Measurements from ENCODE around the gene ARF5.

ARF5 gene

DNA sequence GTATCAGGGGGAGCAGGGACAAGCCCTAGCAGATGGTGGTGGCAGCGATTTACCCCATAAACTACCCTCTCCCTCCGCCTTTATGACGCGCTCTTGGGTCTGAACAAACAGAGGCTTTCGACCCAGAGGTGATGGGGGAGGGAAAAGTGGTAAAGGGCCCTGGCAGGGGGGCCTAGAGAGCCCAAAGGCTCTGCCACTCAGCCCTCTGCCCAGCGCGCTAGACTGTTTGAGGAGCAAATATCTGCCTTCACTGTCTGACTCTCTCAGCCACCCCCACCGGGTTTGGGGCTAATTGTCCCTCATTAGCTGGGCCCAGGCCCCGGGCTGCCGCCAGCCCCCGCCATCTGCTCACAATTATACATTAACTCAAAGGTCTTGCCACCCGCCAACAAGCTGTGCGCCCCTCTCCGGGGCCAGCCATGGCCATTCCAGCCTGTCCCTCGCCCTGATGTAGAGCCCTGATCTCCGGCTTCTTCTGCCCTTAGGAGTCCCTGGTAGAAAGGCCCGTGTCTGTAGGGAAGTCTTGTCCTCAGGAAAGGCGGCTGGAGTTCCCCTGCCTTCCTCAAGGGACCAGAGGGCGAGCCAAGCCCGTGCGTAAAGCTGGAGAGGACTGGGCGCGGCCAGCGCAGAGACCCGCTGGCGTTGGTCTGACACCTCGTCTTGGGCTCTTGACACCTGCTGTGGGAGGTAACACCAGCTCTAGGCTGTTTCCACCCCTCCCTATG, 31.6 kb downstream of the ARF5 start:
- Histone ChIP-seq H3K27me3 (ENCODE audit: control insufficient read depth, insufficient read depth, low read length) (peaks cover 27% of the 10 kb centered on the region), H3K36me3 (ENCODE audit: control insufficient read depth, insufficient read depth, low read length) (no peaks in the 10 kb centered on the region), H3K4me1 (ENCODE audit: control insufficient read depth, insufficient read depth, low read length) (no peaks in the 10 kb centered on the region), H3K4me3 (ENCODE audit: low read length) (no peak overlapping the region), H3K9me3 (ENCODE audit: control insufficient read depth, low read length) (no peaks in the 10 kb centered on the region), H3K9ac (ENCODE audit: low read length) (no peak overlapping the region)

DNA sequence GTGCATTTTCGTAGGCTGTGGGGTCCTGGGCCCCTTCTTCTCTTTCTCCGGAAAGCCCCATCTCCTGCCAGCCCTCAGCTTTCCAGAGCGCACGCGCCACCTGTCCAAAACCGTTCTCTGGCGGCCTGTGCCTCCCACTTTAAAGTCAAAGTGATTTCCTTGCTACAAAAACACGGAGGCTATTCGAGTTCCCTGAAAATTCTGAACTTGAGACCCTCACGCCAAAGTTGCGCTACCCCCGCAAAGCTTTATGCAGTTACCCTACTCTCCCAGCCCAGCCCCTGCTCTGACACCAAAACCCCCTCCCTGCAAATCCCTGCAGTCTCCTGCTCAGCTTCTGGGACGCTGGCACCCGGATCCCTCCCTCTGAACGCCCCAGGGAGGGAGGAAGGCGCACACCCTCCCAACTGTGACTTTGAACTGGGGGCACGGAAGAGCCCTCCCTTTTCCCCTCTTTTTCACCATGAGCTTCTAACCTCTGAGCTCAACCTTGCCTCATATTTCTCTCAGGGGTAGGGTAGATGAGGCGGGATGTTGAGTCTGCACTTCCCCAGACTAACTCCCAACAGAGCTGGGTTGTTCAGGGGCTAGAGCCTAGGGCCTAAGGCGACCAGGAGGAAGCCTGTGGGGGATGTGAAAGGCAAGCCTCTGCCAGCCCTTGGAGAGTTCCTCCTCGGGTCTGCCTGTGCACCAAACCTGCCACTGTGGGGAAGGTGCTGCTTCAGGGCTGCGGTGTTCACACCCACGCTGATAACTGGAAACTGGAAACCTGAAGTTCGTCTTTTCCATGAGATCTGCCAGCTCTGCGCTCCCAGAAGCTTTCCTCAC, 32.4 kb downstream of the ARF5 start:
- Histone ChIP-seq H3K4me1 (ENCODE audit: control insufficient read depth, insufficient read depth, low read length) (no peaks in the 10 kb centered on the region), H3K27me3 (ENCODE audit: control insufficient read depth, insufficient read depth, low read length) (peaks cover 24% of the 10 kb centered on the region), H3K9me3 (ENCODE audit: control insufficient read depth, low read length) (no peaks in the 10 kb centered on the region), H3K9ac (ENCODE audit: low read length) (no peak overlapping the region), H3K36me3 (ENCODE audit: control insufficient read depth, insufficient read depth, low read length) (no peaks in the 10 kb centered on the region), H3K4me3 (ENCODE audit: low read length) (no peak overlapping the region)

DNA sequence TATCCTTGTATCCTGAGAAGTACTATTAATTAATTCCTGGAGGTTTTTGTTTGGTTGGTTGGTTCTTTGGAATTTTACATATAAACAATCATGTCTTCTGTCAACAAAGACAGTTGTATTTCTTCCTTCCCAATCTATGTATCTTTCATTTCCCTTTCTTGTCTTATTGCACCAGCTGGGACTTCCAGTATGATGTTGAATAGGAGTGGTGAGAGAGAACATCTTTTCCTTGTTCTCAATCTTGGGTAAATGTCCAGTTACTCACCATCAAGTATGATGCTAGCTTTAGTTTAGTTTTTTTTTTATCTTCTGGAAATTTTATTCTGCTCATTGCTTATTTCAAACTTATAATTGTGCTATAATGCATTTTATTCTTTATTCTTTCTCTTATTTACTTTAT, 37.1 kb downstream of the ARF5 start:
- Histone ChIP-seq H3K27me3 (ENCODE audit: control insufficient read depth, insufficient read depth, low read length) (peaks cover under 1% of the 10 kb centered on the region), H3K9ac (ENCODE audit: low read length) (no peak overlapping the region), H3K4me1 (ENCODE audit: control insufficient read depth, insufficient read depth, low read length) (no peaks in the 10 kb centered on the region), H3K36me3 (ENCODE audit: control insufficient read depth, insufficient read depth, low read length) (no peaks in the 10 kb centered on the region), H3K9me3 (ENCODE audit: control insufficient read depth, low read length) (no peaks in the 10 kb centered on the region), H3K4me3 (ENCODE audit: low read length) (no peak overlapping the region)

- H3K4me3 ChIP-seq (ENCODE audit: low read length) = no peak overlapping the region
- H3K27me3 ChIP-seq (ENCODE audit: control insufficient read depth, insufficient read depth, low read length) = no peaks in the 10 kb centered on the region
- H3K36me3 ChIP-seq (ENCODE audit: control insufficient read depth, insufficient read depth, low read length) = no peaks in the 10 kb centered on the region
Measured at GRCh38 chr7:127628445-127628844, 40.2 kb downstream of the ARF5 start.

DNA sequence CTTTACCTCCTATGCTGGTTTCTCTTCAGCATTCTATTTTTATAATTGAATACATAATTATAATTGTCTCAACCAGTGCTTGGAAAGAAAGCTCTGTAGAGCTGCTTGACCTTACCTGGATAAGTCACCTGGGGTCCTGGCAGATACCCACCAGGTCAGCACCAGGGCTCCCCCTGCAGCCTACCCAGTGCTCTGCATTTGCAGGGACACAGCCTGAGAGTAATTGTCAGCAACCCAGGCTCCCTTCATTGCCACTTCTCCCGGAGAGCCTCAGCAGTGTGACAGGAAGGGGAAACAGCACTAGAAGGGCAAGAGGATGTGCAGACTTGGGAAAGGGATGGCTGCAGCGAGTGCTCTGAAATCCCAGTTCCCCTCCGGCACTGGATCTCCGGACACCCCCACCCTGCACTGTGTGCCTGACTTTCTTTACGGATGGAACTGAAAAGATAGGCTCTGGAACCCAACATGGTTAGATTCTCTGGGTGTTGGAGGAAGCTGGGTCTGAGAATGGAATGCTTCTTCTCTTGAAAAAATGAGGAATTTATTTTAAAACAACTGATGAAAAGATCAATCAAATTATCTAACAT, 41.1 kb downstream of the ARF5 start:
- Histone ChIP-seq H3K27me3 (ENCODE audit: control insufficient read depth, insufficient read depth, low read length) (no peaks in the 10 kb centered on the region), H3K4me1 (ENCODE audit: control insufficient read depth, insufficient read depth, low read length) (no peaks in the 10 kb centered on the region), H3K9ac (ENCODE audit: low read length) (no peak overlapping the region), H3K9me3 (ENCODE audit: control insufficient read depth, low read length) (no peaks in the 10 kb centered on the region), H3K36me3 (ENCODE audit: control insufficient read depth, insufficient read depth, low read length) (no peaks in the 10 kb centered on the region), H3K4me3 (ENCODE audit: low read length) (no peak overlapping the region)

More at GRCh38 chr7:127628445-127628844, 40.2 kb downstream of the ARF5 start:
- no peaks in the 10 kb centered on the region for H3K4me1 ChIP-seq (ENCODE audit: control insufficient read depth, insufficient read depth, low read length)
- no peak overlapping the region for H3K9ac ChIP-seq (ENCODE audit: low read length)
- H3K9me3 ChIP-seq (ENCODE audit: control insufficient read depth, low read length) = no peaks in the 10 kb centered on the region

GRCh38 chr7:127632276-127632910, 44.2 kb downstream of the ARF5 start:
- Histone ChIP-seq H3K4me1 (ENCODE audit: control insufficient read depth, insufficient read depth, low read length) (no peaks in the 10 kb centered on the region), H3K27me3 (ENCODE audit: control insufficient read depth, insufficient read depth, low read length) (no peaks in the 10 kb centered on the region), H3K36me3 (ENCODE audit: control insufficient read depth, insufficient read depth, low read length) (no peaks in the 10 kb centered on the region), H3K9ac (ENCODE audit: low read length) (no peak overlapping the region), H3K4me3 (ENCODE audit: low read length) (no peak overlapping the region), H3K9me3 (ENCODE audit: control insufficient read depth, low read length) (no peaks in the 10 kb centered on the region)

DNA sequence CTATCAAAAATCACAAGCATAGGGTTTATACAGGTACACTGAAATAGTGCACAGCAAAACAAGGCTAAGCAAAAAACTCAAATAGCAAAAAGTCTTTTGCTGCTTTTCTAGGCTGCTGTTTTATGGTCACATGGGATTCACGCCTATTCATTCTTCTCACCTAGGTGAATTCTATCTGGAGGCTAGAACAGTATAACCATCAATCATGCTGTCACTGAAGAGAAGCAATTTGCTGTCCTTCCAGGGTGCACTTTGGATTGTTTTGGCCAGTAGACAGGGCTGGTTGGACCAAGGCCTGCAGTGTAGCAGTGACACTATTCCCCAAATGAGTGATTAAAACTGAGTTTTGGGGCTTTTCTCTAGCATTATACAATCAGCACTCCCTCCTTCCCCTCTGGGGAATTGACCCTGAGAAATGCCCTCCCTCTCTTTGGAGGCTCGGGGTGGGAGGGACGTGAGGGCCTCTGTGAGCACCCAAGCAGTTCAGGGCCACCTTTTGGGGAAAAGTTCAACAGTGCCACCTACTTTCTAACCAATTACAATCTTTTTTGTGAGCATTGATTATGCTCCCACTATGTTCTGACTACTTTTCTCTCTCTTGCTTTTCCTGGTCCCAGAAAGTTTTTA, 47.6 kb downstream of the ARF5 start:
- Histone ChIP-seq H3K27me3 (ENCODE audit: control insufficient read depth, insufficient read depth, low read length) (no peaks in the 10 kb centered on the region), H3K9me3 (ENCODE audit: control insufficient read depth, low read length) (no peaks in the 10 kb centered on the region), H3K36me3 (ENCODE audit: control insufficient read depth, insufficient read depth, low read length) (no peaks in the 10 kb centered on the region), H3K4me3 (ENCODE audit: low read length) (no peak overlapping the region), H3K9ac (ENCODE audit: low read length) (no peak overlapping the region), H3K4me1 (ENCODE audit: control insufficient read depth, insufficient read depth, low read length) (no peaks in the 10 kb centered on the region)

GRCh38 chr7:127638197-127638596, 50.0 kb downstream of the ARF5 start:
- Histone ChIP-seq H3K9ac (ENCODE audit: low read length) (no peak overlapping the region), H3K9me3 (ENCODE audit: control insufficient read depth, low read length) (no peaks in the 10 kb centered on the region), H3K27me3 (ENCODE audit: control insufficient read depth, insufficient read depth, low read length) (no peaks in the 10 kb centered on the region), H3K4me3 (ENCODE audit: low read length) (no peak overlapping the region), H3K4me1 (ENCODE audit: control insufficient read depth, insufficient read depth, low read length) (no peaks in the 10 kb centered on the region), H3K36me3 (ENCODE audit: control insufficient read depth, insufficient read depth, low read length) (no peaks in the 10 kb centered on the region)

Measured in mucosa of stomach (tissue), 1 donor.